GM19025 (cell line): ENCODE measurements around the gene PAX3.

Experiments used
- ATAC-seq: cut with Tn5 transposase; IDR thresholded peaks from one replicate; pipeline ENCODE4 v1.9.1; 2021; ENCODE audit warnings: mild to moderate bottlenecking, low read depth, moderate library complexity; ENCODE audit not compliant: unreplicated experiment

The PAX3 gene

GRCh38 chr2:222281506-222281905 lies 17.3 kb downstream of the PAX3 start:
- no peak for ATAC-seq

GRCh38 chr2:222280795-222281194 lies 18.0 kb downstream of the PAX3 start:
- ATAC-seq, result no peak

- no peak for ATAC-seq
These were observed 26.3 kb downstream of the PAX3 start for GRCh38 chr2:222272446-222273015.

GRCh38 chr2:222271854-222272253 lies 26.9 kb downstream of the PAX3 start:
- no peak for ATAC-seq

GRCh38 chr2:222270396-222270795 lies 28.4 kb downstream of the PAX3 start:
- no peak for ATAC-seq

GRCh38 chr2:222269132-222269531 lies 29.7 kb downstream of the PAX3 start:
- ATAC-seq, result no peak

- no peak for ATAC-seq
These were observed 30.3 kb downstream of the PAX3 start for GRCh38 chr2:222268311-222268990.

GRCh38 chr2:222264791-222265320 lies 33.9 kb downstream of the PAX3 start:
- ATAC-seq, result no peak

- ATAC-seq, result no peak
These were observed 37.3 kb downstream of the PAX3 start for GRCh38 chr2:222261504-222261903.

- no peak for ATAC-seq
These were observed 41.2 kb downstream of the PAX3 start for GRCh38 chr2:222257645-222258044.

GRCh38 chr2:222256250-222256649 lies 42.5 kb downstream of the PAX3 start:
- ATAC-seq, result no peak

GRCh38 chr2:222255090-222255489 lies 43.7 kb downstream of the PAX3 start:
- ATAC-seq, result no peak

- no peak for ATAC-seq
These were observed 48.5 kb downstream of the PAX3 start for GRCh38 chr2:222250313-222250712.

GRCh38 chr2:222249444-222249843 lies 49.4 kb downstream of the PAX3 start:
- no peak for ATAC-seq

- no peak for ATAC-seq
These were observed 50.0 kb downstream of the PAX3 start for GRCh38 chr2:222248818-222249217.

- ATAC-seq, result no peak
These were observed 50.5 kb downstream of the PAX3 start for GRCh38 chr2:222248256-222248655.

GRCh38 chr2:222242532-222242931 lies 56.3 kb downstream of the PAX3 start:
- ATAC-seq, result no peak

GRCh38 chr2:222241128-222241870 lies 57.5 kb downstream of the PAX3 start:
- ATAC-seq, result no peak

GRCh38 chr2:222240676-222241049 lies 58.1 kb downstream of the PAX3 start:
- no peak for ATAC-seq

GRCh38 chr2:222239945-222240675 lies 58.7 kb downstream of the PAX3 start:
- no peak for ATAC-seq

GRCh38 chr2:222239091-222239490 lies 59.7 kb downstream of the PAX3 start:
- no peak for ATAC-seq
